HCT116 (cell line): ENCODE results near the gene COL28A1. TPM values are rescaled to one million over a fixed set of nuclear protein-coding genes. Genes with fewer than 3 reads are reported as not detected.

ENCODE experiments used
- ATAC-seq: fragments of 200-7000 bp; cut with Tn5 transposase; 2 replicates; pipeline ENCODE4 v1.9.1; 2020; ENCODE audit warnings: mild to moderate bottlenecking, moderate library complexity
- BruUV-seq: library from RNA; stranded (reverse); fragments of 400-500 nt; replicated peaks from 2 replicates; lab custom pipeline; 2021; lab: Mats Ljungman, UMichigan
- CTCF ChIA-PET: fragments of 300-600 bp; sonication (Branson Sonifier 250); formaldehyde crosslinking; loops from one replicate; lab custom pipeline; 2021; ENCODE audit warnings: antibody characterized with exemption; lab: Charles Lee
- POLR2A ChIA-PET: fragments of 300-600, 350-600 bp; sonication (Branson Sonifier 250); formaldehyde crosslinking; loops from one replicate; lab custom pipeline; 2021; ENCODE audit warnings: antibody characterized with exemption; lab: Charles Lee
- RAD21 ChIA-PET, 2 experiments: fragments of 300-600 bp; sonication (Branson Sonifier 250); formaldehyde crosslinking; loops; one replicate each; lab custom pipeline; 2023; ENCODE audit warnings: low total read pairs in 2 of 2; ENCODE audit not compliant: uncharacterized antibody in 2 of 2, unreplicated experiment in 2 of 2, low non-redundant PET in 1 of 2; lab: Charles Lee
- DNase-seq: peaks from one replicate; pipeline ENCODE4 v3.0.0-alpha.2; 2010; ENCODE audit warnings: low read depth, low spot score
- H2AFZ ChIP-seq: fragments of 200-600 bp; shearing (Covaris generic), sonication (generic); 2 replicates; pipeline ENCODE4 v1.6.1; 2017; ENCODE audit warnings: low read depth, mixed run types, mixed read lengths, antibody characterized with exemption, low read length; ENCODE audit not compliant: poor library complexity, severe bottlenecking
- H3K27ac ChIP-seq: 2 replicates; pipeline ENCODE4 v1.5.1; 2012; ENCODE audit warnings: low read depth, low read length
- H3K27me3 ChIP-seq: fragments of 200-600 bp; sonication (generic); 2 replicates; pipeline ENCODE4 v1.6.1; 2016; ENCODE audit warnings: mixed run types, low read length, mixed read lengths; ENCODE audit not compliant: insufficient read depth
- H3K36me3 ChIP-seq, 2 experiments: fragments of 200-500 bp in 1 of 2; fragments of 200-600 bp in 1 of 2; sonication (Bioruptor generic) in 1 of 2; sonication (generic) in 1 of 2; 2 replicates each; pipeline versions ENCODE4 v1.5.1 to v1.6.1; 2014 to 2016; ENCODE audit warnings: low read length in 2 of 2, inconsistent platforms in 1 of 2, mixed read lengths in 1 of 2, mixed run types in 1 of 2; ENCODE audit not compliant: insufficient read depth in 2 of 2, control insufficient read depth in 1 of 2
- H3K4me1 ChIP-seq, 2 experiments: fragments of 200-600 bp in 1 of 2; sonication (generic) in 1 of 2; 2 replicates each; pipeline versions ENCODE4 v1.5.1 to v1.6.1; 2012 to 2017; ENCODE audit warnings: low read length in 2 of 2, inconsistent platforms in 1 of 2, mild to moderate bottlenecking in 1 of 2, mixed read lengths in 1 of 2, mixed run types in 1 of 2, moderate library complexity in 1 of 2; ENCODE audit not compliant: insufficient read depth in 2 of 2, control insufficient read depth in 1 of 2
- H3K4me2 ChIP-seq: fragments of 200-600 bp; sonication (generic); 2 replicates; pipeline ENCODE4 v1.6.1; 2017; ENCODE audit warnings: mixed run types, low read length, mixed read lengths
- H3K4me3 ChIP-seq, 2 experiments: fragments of 200-600 bp in 1 of 2; sonication (generic) in 1 of 2; replicated peaks in 1 of 2; 2 replicates each; pipeline ENCODE4 v1.5.1; 2011 to 2016; ENCODE audit warnings: low read length in 2 of 2, control low read depth in 1 of 2, low read depth in 1 of 2, mild to moderate bottlenecking in 1 of 2, mixed read lengths in 1 of 2, mixed run types in 1 of 2
- H3K79me2 ChIP-seq: fragments of 200-600 bp; sonication (generic); 2 replicates; pipeline ENCODE4 v1.6.1; 2017; ENCODE audit warnings: mild to moderate bottlenecking, mixed run types, low read length, moderate library complexity, mixed read lengths; ENCODE audit not compliant: insufficient read depth
- H3K9ac ChIP-seq: fragments of 200-600 bp; sonication (generic); 2 replicates; pipeline ENCODE4 v1.6.1; 2016; ENCODE audit warnings: low read length, mixed read lengths
- H3K9me2 ChIP-seq: fragments of 200-600 bp; sonication (generic), shearing (Covaris generic); 2 replicates; pipeline ENCODE4 v1.6.1; 2017; ENCODE audit warnings: mixed run types, mild to moderate bottlenecking, moderate library complexity; ENCODE audit not compliant: insufficient read depth
- H3K9me3 ChIP-seq, 2 experiments: fragments of 200-500 bp in 1 of 2; fragments of 200-600 bp in 1 of 2; sonication (Bioruptor generic) in 1 of 2; sonication (generic) in 1 of 2; 2 replicates each; pipeline ENCODE4 v1.6.1; 2014 to 2017; ENCODE audit warnings: low read length in 2 of 2, mixed read lengths in 2 of 2, inconsistent platforms in 1 of 2, low read depth in 1 of 2, mild to moderate bottlenecking in 1 of 2, mixed run types in 1 of 2, moderate library complexity in 1 of 2; ENCODE audit not compliant: control insufficient read depth in 1 of 2, insufficient read depth in 1 of 2
- H4K20me1 ChIP-seq: fragments of 200-600 bp; sonication (generic), shearing (Covaris generic); 2 replicates; pipeline ENCODE4 v1.6.1; 2017; ENCODE audit warnings: mixed run types, mild to moderate bottlenecking, moderate library complexity; ENCODE audit not compliant: insufficient read depth
- CBX3 ChIP-seq: IDR thresholded peaks from 2 replicates; pipeline ENCODE4 v1.6.1; 2012; ENCODE audit warnings: low read depth
- CEBPB ChIP-seq: IDR thresholded peaks from 2 replicates; pipeline ENCODE4 v1.6.1; 2012; ENCODE audit warnings: low read depth
- EGR1 ChIP-seq: IDR thresholded peaks from 2 replicates; pipeline ENCODE4 v1.6.1; 2012; ENCODE audit warnings: low read depth
- POLR2A ChIP-seq: IDR thresholded peaks from 2 replicates; pipeline ENCODE4 v1.7.0; 2011; ENCODE audit warnings: borderline replicate concordance; ENCODE audit not compliant: insufficient read depth, insufficient read length; ENCODE audit errors: extremely low read depth
- POLR2AphosphoS5 ChIP-seq: IDR thresholded peaks from 2 replicates; pipeline ENCODE4 v1.6.1; 2011; ENCODE audit warnings: mild to moderate bottlenecking, low read depth, low read length, moderate library complexity
- SIN3A ChIP-seq: IDR thresholded peaks from 2 replicates; pipeline ENCODE4 v1.6.1; 2012; ENCODE audit warnings: low read depth
- SP1 ChIP-seq: IDR thresholded peaks from 2 replicates; pipeline ENCODE4 v1.6.1; 2012; ENCODE audit warnings: low read depth
- YY1 ChIP-seq: IDR thresholded peaks from 2 replicates; pipeline ENCODE4 v1.6.1; 2011; ENCODE audit warnings: low read length, low read depth, moderate library complexity, mild to moderate bottlenecking; ENCODE audit not compliant: insufficient replicate concordance; ENCODE audit errors: extremely low read depth
- intact Hi-C: fragments of 100-400 bp; cut with micrococcal nuclease; formaldehyde crosslinking; loops from 2 replicates; pipeline ENCODE4 v1.10.0; 2022
- total RNA-seq: library from RNA; stranded (reverse); gene quantifications from one replicate; pipeline ENCODE4 v1.2.1, GENCODE V29; 2021; ENCODE audit not compliant: unreplicated experiment
- TF ChIP-seq, protein P1 (sequence below): IDR thresholded peaks from 2 replicates; pipeline ENCODE4 v1.6.1; 2011; ENCODE audit warnings: mild to moderate bottlenecking, low read length, moderate library complexity; ENCODE audit not compliant: insufficient replicate concordance; ENCODE audit errors: extremely low read depth
- TF ChIP-seq, protein P2 (sequence below): IDR thresholded peaks from 2 replicates; pipeline ENCODE4 v1.6.1; 2012; ENCODE audit warnings: low read depth
- TF ChIP-seq, protein P3 (sequence below): IDR thresholded peaks from 2 replicates; pipeline ENCODE4 v1.6.1; 2012

Gene COL28A1
- total RNA-seq, 1 experiment from 2014 or later = 0.12 TPM

DNA sequence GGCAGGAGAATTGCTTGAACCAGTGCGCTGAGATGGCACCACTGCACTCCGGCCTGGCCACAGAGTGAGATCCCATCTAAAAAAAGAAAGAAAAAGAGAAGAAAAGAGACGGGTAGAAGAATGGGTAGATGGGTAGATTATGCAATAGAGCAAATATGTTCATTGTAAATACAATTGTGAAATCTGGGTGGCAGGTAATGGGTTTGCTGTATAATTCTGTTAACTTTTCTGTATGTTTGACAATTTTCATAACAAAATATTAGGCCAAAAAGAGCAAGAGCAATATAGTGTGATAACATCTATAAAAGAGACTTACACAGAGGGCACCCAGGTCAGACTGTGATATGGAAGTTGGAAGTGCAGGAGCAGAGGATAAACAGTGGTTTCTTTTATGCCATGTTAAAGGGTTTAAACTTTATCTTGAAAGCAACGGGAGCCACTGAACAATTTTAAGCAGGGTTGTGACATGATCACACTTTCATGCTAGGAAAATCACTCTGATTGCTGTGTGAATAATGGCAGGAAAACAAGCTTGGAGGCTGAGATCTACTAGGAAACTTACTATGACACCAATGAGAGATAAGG lies 6.7 kb upstream of the COL28A1 start:
- no TSS peak for BruUV-seq
- Histone ChIP-seq H3K27me3 (no peaks in the 10 kb centered on the region), H3K36me3 (no peaks in the 10 kb centered on the region), H3K4me3 (no peak overlapping the region), H4K20me1 (no peaks in the 10 kb centered on the region), H3K4me2 (no peak overlapping the region), H2AFZ (no peak overlapping the region), H3K9me3 (no peaks in the 10 kb centered on the region), H3K27ac (no peak overlapping the region), H3K79me2 (no peaks in the 10 kb centered on the region), H3K9ac (no peak overlapping the region), H3K4me1 (no peaks in the 10 kb centered on the region), H3K9me2 (no peaks in the 10 kb centered on the region)
- CTCF ChIA-PET = interaction anchor here (1.0 to 1.2 kb wide), 2 partner anchors 118 kb away, joined by 4 to 6 read pairs; no protein-coding TSS in a partner anchor
- RAD21 ChIA-PET = no interaction called here
- DNase-seq (no peak), ATAC-seq (no peak)
- intact Hi-C loops = no loop called here
- TF ChIP-seq, protein P1, sequence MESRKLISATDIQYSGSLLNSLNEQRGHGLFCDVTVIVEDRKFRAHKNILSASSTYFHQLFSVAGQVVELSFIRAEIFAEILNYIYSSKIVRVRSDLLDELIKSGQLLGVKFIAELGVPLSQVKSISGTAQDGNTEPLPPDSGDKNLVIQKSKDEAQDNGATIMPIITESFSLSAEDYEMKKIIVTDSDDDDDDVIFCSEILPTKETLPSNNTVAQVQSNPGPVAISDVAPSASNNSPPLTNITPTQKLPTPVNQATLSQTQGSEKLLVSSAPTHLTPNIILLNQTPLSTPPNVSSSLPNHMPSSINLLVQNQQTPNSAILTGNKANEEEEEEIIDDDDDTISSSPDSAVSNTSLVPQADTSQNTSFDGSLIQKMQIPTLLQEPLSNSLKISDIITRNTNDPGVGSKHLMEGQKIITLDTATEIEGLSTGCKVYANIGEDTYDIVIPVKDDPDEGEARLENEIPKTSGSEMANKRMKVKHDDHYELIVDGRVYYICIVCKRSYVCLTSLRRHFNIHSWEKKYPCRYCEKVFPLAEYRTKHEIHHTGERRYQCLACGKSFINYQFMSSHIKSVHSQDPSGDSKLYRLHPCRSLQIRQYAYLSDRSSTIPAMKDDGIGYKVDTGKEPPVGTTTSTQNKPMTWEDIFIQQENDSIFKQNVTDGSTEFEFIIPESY = no peak
- POLR2A ChIA-PET = no interaction called here

DNA sequence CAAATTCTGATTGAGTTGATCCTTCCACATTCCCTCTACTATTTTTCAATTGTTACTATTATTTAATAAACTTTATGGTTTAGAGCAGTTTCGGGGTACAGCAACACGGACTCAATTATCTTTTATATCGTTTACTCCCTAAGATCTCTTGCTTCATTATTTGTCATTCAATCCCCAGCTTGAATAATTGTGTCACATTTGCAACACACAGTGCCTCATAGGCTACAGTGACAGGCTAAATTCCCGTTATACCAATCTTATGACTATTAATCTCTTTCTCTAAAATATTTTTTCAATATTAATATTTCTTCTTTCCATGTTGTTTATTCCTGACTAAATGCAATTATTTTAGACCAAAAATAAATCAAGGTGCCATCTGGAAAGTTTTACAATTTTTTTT lies 4.0 kb upstream of the COL28A1 start:
- H3K27me3 ChIP-seq = no peaks in the 10 kb centered on the region
- no peak overlapping the region for H3K27ac ChIP-seq
- intact Hi-C loops = loop anchor here (2.0 kb wide), 3 partner anchors 115 to 575 kb away; no protein-coding TSS in a partner anchor
- H3K4me1 ChIP-seq = no peaks in the 10 kb centered on the region
- ChIA-PET CTCF (no interaction called here), POLR2A (no interaction called here), RAD21 (no interaction called here)
- no peaks in the 10 kb centered on the region for H3K36me3 ChIP-seq
- DNase-seq (no peak), ATAC-seq (no peak)
- no peaks in the 10 kb centered on the region for H3K9me3 ChIP-seq
- H3K9ac ChIP-seq = no peak overlapping the region
- no peak overlapping the region for H2AFZ ChIP-seq
- no peaks in the 10 kb centered on the region for H3K79me2 ChIP-seq
- no peak overlapping the region for H3K4me3 ChIP-seq
- no peaks in the 10 kb centered on the region for H3K9me2 ChIP-seq
- H4K20me1 ChIP-seq = no peaks in the 10 kb centered on the region
- no peak overlapping the region for H3K4me2 ChIP-seq
- no TSS peak for BruUV-seq
- no peak for TF ChIP-seq YY1
- TF ChIP-seq SP1 = no peak
- TF ChIP-seq, protein P2, sequence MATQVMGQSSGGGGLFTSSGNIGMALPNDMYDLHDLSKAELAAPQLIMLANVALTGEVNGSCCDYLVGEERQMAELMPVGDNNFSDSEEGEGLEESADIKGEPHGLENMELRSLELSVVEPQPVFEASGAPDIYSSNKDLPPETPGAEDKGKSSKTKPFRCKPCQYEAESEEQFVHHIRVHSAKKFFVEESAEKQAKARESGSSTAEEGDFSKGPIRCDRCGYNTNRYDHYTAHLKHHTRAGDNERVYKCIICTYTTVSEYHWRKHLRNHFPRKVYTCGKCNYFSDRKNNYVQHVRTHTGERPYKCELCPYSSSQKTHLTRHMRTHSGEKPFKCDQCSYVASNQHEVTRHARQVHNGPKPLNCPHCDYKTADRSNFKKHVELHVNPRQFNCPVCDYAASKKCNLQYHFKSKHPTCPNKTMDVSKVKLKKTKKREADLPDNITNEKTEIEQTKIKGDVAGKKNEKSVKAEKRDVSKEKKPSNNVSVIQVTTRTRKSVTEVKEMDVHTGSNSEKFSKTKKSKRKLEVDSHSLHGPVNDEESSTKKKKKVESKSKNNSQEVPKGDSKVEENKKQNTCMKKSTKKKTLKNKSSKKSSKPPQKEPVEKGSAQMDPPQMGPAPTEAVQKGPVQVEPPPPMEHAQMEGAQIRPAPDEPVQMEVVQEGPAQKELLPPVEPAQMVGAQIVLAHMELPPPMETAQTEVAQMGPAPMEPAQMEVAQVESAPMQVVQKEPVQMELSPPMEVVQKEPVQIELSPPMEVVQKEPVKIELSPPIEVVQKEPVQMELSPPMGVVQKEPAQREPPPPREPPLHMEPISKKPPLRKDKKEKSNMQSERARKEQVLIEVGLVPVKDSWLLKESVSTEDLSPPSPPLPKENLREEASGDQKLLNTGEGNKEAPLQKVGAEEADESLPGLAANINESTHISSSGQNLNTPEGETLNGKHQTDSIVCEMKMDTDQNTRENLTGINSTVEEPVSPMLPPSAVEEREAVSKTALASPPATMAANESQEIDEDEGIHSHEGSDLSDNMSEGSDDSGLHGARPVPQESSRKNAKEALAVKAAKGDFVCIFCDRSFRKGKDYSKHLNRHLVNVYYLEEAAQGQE = no peak
- TF ChIP-seq EGR1 = no peak
- TF ChIP-seq, protein P1 = no peak
- no peak for TF ChIP-seq POLR2AphosphoS5
- TF ChIP-seq CEBPB = no peak
- TF ChIP-seq POLR2A = no peak
- TF ChIP-seq, protein P3, sequence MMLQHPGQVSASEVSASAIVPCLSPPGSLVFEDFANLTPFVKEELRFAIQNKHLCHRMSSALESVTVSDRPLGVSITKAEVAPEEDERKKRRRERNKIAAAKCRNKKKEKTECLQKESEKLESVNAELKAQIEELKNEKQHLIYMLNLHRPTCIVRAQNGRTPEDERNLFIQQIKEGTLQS = no peak
- no peak for TF ChIP-seq SIN3A
- TF ChIP-seq CBX3 = no peak
